H1 (cell line): Measurements from ENCODE around the gene WDR33. TPM values are rescaled to one million over a fixed set of nuclear protein-coding genes. Genes with fewer than 3 reads are reported as not detected.

ENCODE experiments used
- CTCF ChIA-PET: fragments of 300-600 bp; sonication (Branson Sonifier 250); formaldehyde crosslinking; loops from one replicate; lab custom pipeline; 2021; ENCODE audit not compliant: partially characterized antibody; lab: Charles Lee
- POLR2A ChIA-PET: fragments of 300-600 bp; sonication (Branson Sonifier 250); formaldehyde crosslinking; loops from one replicate; lab custom pipeline; 2021; ENCODE audit warnings: inconsistent platforms; ENCODE audit not compliant: partially characterized antibody; lab: Charles Lee
- DNase-seq, 2 experiments: peaks; one replicate each; pipeline versions ENCODE4 v3.0.0 to v3.0.0-alpha.2; 2010 to 2022; ENCODE audit warnings: low spot score in 2 of 2, low read depth in 1 of 2, mixed read lengths in 1 of 2
- FAIRE-seq: peaks from 2 replicates; lab custom pipeline; 2011; peaks lifted over from hg19 to GRCh38; lab: Jason Lieb, UNC
- H2AFZ ChIP-seq: 2 replicates; pipeline ENCODE4 v1.8.1; 2012; ENCODE audit warnings: low read length, inconsistent platforms
- H2AK5ac ChIP-seq: 2 replicates; pipeline ENCODE4 v1.6.1; 2013; ENCODE audit warnings: low read depth, low read length
- H2BK120ac ChIP-seq: replicated peaks from 2 replicates; pipeline ENCODE3; 2013; ENCODE audit warnings: low read depth, low read length, inconsistent platforms
- H2BK12ac ChIP-seq: 2 replicates; pipeline ENCODE4 v1.6.1; 2013; ENCODE audit warnings: low read depth, low read length
- H2BK15ac ChIP-seq: 2 replicates; pipeline ENCODE4 v1.6.1; 2013; ENCODE audit warnings: low read length
- H2BK20ac ChIP-seq: 2 replicates; pipeline ENCODE4 v1.6.1; 2013; ENCODE audit warnings: low read length
- H2BK5ac ChIP-seq: 2 replicates; pipeline ENCODE4 v1.6.1; 2013; ENCODE audit warnings: low read depth, low read length
- H3K14ac ChIP-seq: 2 replicates; pipeline ENCODE4 v1.6.1; 2013; ENCODE audit warnings: inconsistent platforms; ENCODE audit not compliant: insufficient read length
- H3K18ac ChIP-seq: 2 replicates; pipeline ENCODE4 v1.6.1; 2013; ENCODE audit warnings: low read length; ENCODE audit errors: extremely low read depth
- H3K23ac ChIP-seq: 2 replicates; pipeline ENCODE4 v1.6.1; 2013; ENCODE audit warnings: inconsistent platforms; ENCODE audit not compliant: insufficient read length
- H3K23me2 ChIP-seq: 2 replicates; pipeline ENCODE4 v1.6.1; 2013; ENCODE audit warnings: low read depth, low read length
- H3K27ac ChIP-seq: 2 replicates; pipeline ENCODE4 v1.6.1; 2011; ENCODE audit warnings: low read depth, low read length, inconsistent platforms
- H3K27me3 ChIP-seq, 4 experiments: replicated peaks in 1 of 4; 1 replicate in 1 of 4; 2 replicates in 3 of 4; pipeline versions ENCODE4 v1.6.1 to v1.8.1; 2011 to 2013; ENCODE audit warnings: low read length in 3 of 4, mild to moderate bottlenecking in 3 of 4, inconsistent platforms in 2 of 4, mixed read lengths in 2 of 4, moderate library complexity in 1 of 4; ENCODE audit not compliant: control insufficient read depth in 3 of 4, insufficient read depth in 3 of 4; ENCODE audit errors: extremely low read depth in 1 of 4
- H3K36me3 ChIP-seq, 4 experiments: 2 replicates each; pipeline versions ENCODE4 v1.6.1 to v1.8.1; 2011 to 2013; ENCODE audit warnings: mild to moderate bottlenecking in 4 of 4, low read length in 3 of 4, moderate library complexity in 2 of 4, control low read depth in 1 of 4, inconsistent platforms in 1 of 4; ENCODE audit not compliant: insufficient read depth in 4 of 4, control insufficient read depth in 2 of 4
- H3K4ac ChIP-seq: replicated peaks from 2 replicates; pipeline ENCODE3; 2013; ENCODE audit warnings: low read length, low read depth, mixed read lengths, inconsistent platforms; ENCODE audit not compliant: insufficient read length
- H3K4me1 ChIP-seq, 4 experiments: replicated peaks in 1 of 4; 1 replicate in 1 of 4; 2 replicates in 3 of 4; pipeline versions ENCODE4 v1.6.1 to v1.8.1; 2011 to 2013; ENCODE audit warnings: low read length in 3 of 4, inconsistent platforms in 2 of 4, mixed read lengths in 1 of 4; ENCODE audit not compliant: insufficient read depth in 4 of 4, control insufficient read depth in 3 of 4
- H3K4me2 ChIP-seq, 2 experiments: 2 replicates each; pipeline versions ENCODE4 v1.6.1 to v1.8.1; 2011 to 2013; ENCODE audit warnings: low read depth in 2 of 2, low read length in 2 of 2, control low read depth in 1 of 2, inconsistent platforms in 1 of 2, mild to moderate bottlenecking in 1 of 2; ENCODE audit not compliant: insufficient read depth in 1 of 2
- H3K4me3 ChIP-seq, 4 experiments: fragments of 200-600, 300-600 bp in 1 of 4; sonication (generic), shearing (Covaris generic), sonication (Bioruptor Twin) in 1 of 4; 2 replicates each; pipeline versions ENCODE4 v1.5.1 to v1.8.1; 2011 to 2016; ENCODE audit warnings: low read length in 4 of 4, low read depth in 3 of 4, control low read depth in 2 of 4, inconsistent platforms in 2 of 4, mild to moderate bottlenecking in 2 of 4, mixed read lengths in 1 of 4, moderate library complexity in 1 of 4; ENCODE audit not compliant: insufficient read depth in 2 of 4; ENCODE audit errors: extremely low read depth in 1 of 4
- H3K56ac ChIP-seq: replicated peaks from 2 replicates; pipeline ENCODE3; 2013; ENCODE audit warnings: low read depth, mild to moderate bottlenecking, mixed read lengths, low read length, inconsistent platforms; ENCODE audit not compliant: insufficient read length
- H3K79me1 ChIP-seq: 2 replicates; pipeline ENCODE4 v1.6.1; 2013; ENCODE audit warnings: low read depth, low read length, control low read depth
- H3K79me2 ChIP-seq, 2 experiments: 2 replicates each; pipeline versions ENCODE4 v1.6.1 to v1.8.1; 2012 to 2013; ENCODE audit warnings: low read length in 2 of 2, mild to moderate bottlenecking in 2 of 2, inconsistent platforms in 1 of 2; ENCODE audit not compliant: insufficient read depth in 2 of 2, control insufficient read depth in 1 of 2
- H3K9ac ChIP-seq, 4 experiments: replicated peaks in 1 of 4; 1 replicate in 1 of 4; 2 replicates in 3 of 4; pipeline versions ENCODE4 v1.6.1 to v1.8.1; 2011 to 2013; ENCODE audit warnings: low read depth in 3 of 4, low read length in 3 of 4, control low read depth in 2 of 4, mild to moderate bottlenecking in 2 of 4, moderate library complexity in 2 of 4, inconsistent platforms in 1 of 4; ENCODE audit errors: extremely low read depth in 1 of 4
- H3K9me3 ChIP-seq, 2 experiments: 2 replicates each; pipeline versions ENCODE4 v1.6.1 to v1.8.1; 2012 to 2013; ENCODE audit warnings: mild to moderate bottlenecking in 2 of 2, moderate library complexity in 2 of 2, control low read depth in 1 of 2, inconsistent platforms in 1 of 2, low read depth in 1 of 2, low read length in 1 of 2, mixed read lengths in 1 of 2; ENCODE audit not compliant: insufficient read depth in 2 of 2
- H4K20me1 ChIP-seq, 2 experiments: replicated peaks in 1 of 2; 2 replicates each; pipeline versions ENCODE3 to v1.8.1; 2011 to 2013; ENCODE audit warnings: inconsistent platforms in 2 of 2, low read length in 2 of 2, mild to moderate bottlenecking in 1 of 2; ENCODE audit not compliant: insufficient read depth in 2 of 2, control insufficient read depth in 1 of 2
- H4K5ac ChIP-seq: 2 replicates; pipeline ENCODE4 v1.6.1; 2013; ENCODE audit warnings: low read length, low read depth, mixed read lengths, inconsistent platforms; ENCODE audit not compliant: insufficient read length
- H4K8ac ChIP-seq: 2 replicates; pipeline ENCODE4 v1.8.0; 2013; ENCODE audit warnings: mild to moderate bottlenecking, moderate library complexity, low read length, inconsistent platforms; ENCODE audit not compliant: insufficient read depth; ENCODE audit errors: extremely low read depth
- H4K91ac ChIP-seq: replicated peaks from 2 replicates; pipeline ENCODE3; 2013; ENCODE audit warnings: low read length, mixed read lengths, inconsistent platforms; ENCODE audit not compliant: insufficient read length
- BACH1 ChIP-seq: IDR thresholded peaks from 2 replicates; pipeline ENCODE4 v1.6.1; 2012; ENCODE audit warnings: low read length, improper control_type of control experiment
- CHD1 ChIP-seq: IDR thresholded peaks from 2 replicates; pipeline ENCODE4 v1.6.1; 2012; ENCODE audit warnings: low read depth, low read length, improper control_type of control experiment
- POLR2AphosphoS5 ChIP-seq: IDR thresholded peaks from 2 replicates; pipeline ENCODE4 v1.6.1; 2011; ENCODE audit warnings: low read depth, low read length
- TAF7 ChIP-seq: optimal IDR thresholded peaks from 2 replicates; pipeline ENCODE3; 2011; ENCODE audit warnings: low read depth, mild to moderate bottlenecking, inconsistent platforms, low read length, moderate library complexity, borderline replicate concordance
- WGBS, 2 experiments: shearing (Covaris generic) in 1 of 2; methylation state at CpG; one replicate each; pipeline versions ENCODE4 v1.1.6 to v1.1.7; 2013 to 2015; ENCODE audit warnings: low lambda C conversion rate in 2 of 2, mixed read lengths in 2 of 2, inconsistent platforms in 1 of 2, low coverage in 1 of 2, missing lambda C conversion rate in 1 of 2; ENCODE audit not compliant: insufficient replicate concordance in 2 of 2, insufficient coverage in 1 of 2, insufficient read length in 1 of 2; ENCODE audit errors: extremely low coverage in 1 of 2, missing lambda C conversion rate in 1 of 2; 5-methylcytosine and 5-hydroxymethylcytosine counted together
- polyA plus RNA-seq, 7 experiments: library from polyadenylated mRNA; depleted of rRNA in 3 of 7; stranded (reverse) in 5 of 7; unstranded in 2 of 7; fragments of >200 nt in 5 of 7; fragments of 200-250 nt in 2 of 7; gene quantifications; 1 replicate in 5 of 7; 2 replicates in 1 of 7; 4 replicates in 1 of 7; pipeline versions ENCODE4 v1.2.1 to v1.2.3, GENCODE V29; 2011 to 2013; ENCODE audit warnings: missing spikeins in 2 of 7, mixed read lengths in 2 of 7
- total RNA-seq: library from RNA; stranded (reverse); fragmentation: NEBNext Ultra II Directional; extraction: Animal tissue kit (Norgen Biotek cat#: 25700); gene quantifications from 2 replicates; pipeline ENCODE4 v1.2.1, GENCODE V29; 2021

Gene WDR33
- total and polyA plus RNA-seq, 2 of the 8 experiments (the other 6 are each of a cell fraction or from before 2014, with no cell fraction given), result 18.1 to 82.7 TPM

DNA sequence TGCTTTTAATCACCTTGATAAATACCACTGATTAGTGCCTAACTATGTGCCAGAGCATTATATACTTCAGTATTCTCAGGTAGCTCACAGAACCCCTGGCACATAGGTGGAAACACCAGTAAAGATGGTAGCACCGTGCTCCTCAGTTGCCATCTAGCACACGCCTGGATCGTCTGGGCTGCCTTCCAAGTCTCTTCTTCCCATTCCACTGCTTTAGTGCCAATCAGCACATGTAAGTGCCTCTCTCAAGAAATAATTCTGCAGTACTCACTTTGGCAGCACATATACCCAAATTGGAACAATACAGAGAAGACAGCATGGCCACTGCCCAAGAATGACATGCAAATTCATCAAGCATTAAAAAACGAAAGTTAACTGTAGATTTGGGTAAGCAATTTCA, 34.0 kb upstream of the WDR33 start:
- no peak overlapping the region for H3K18ac ChIP-seq
- ChIA-PET POLR2A (interaction anchor here (0.7 to 1.7 kb wide), 2 partner anchors 13 to 15 kb away, joined by 3 to 5 read pairs; partner anchors contain the start of gene POLR2D), CTCF (interaction anchor here (0.6 to 1.1 kb wide), 4 partner anchors 8 to 194 kb away, joined by 3 to 5 read pairs (median 3); no protein-coding TSS in a partner anchor)
- TF ChIP-seq POLR2AphosphoS5 (no peak), BACH1 (no peak), CHD1 (no peak), TAF7 (no peak)

More for the DNA sequence above, 34.0 kb upstream of the WDR33 start:
- H4K91ac ChIP-seq, result no peak overlapping the region
- no peak overlapping the region for H2BK20ac ChIP-seq
- no peaks in the 10 kb centered on the region; a peak in 1 of 7 replicates for H3K4me1 ChIP-seq
- H3K27me3 ChIP-seq, result no peaks in the 10 kb centered on the region
- no peak overlapping the region for H2BK12ac ChIP-seq
- no peak overlapping the region for H2AK5ac ChIP-seq
- no peak overlapping the region for H3K14ac ChIP-seq
- no peaks in the 10 kb centered on the region; a peak in 1 of 4 replicates for H3K79me2 ChIP-seq
- no peak overlapping the region for H2BK120ac ChIP-seq
- peaks cover 4 to 49% (median 29%) of the 10 kb centered on the region in 4 experiments for H3K36me3 ChIP-seq
- H3K4me3 ChIP-seq, result no peak overlapping the region
- no peaks in the 10 kb centered on the region; the same call in 1 of the 2 replicates for H3K79me1 ChIP-seq
- H4K8ac ChIP-seq, result no peak overlapping the region
- 89% methylated on average over 4 of the region's 4 CpGs; no CpG with 5 or more reads in 1 of the 2 experiments for WGBS, 2 experiments
- H3K4ac ChIP-seq, result no peak overlapping the region
- H3K23me2 ChIP-seq, result no peaks in the 10 kb centered on the region
- H4K5ac ChIP-seq, result no peak overlapping the region
- H3K27ac ChIP-seq, result no peak overlapping the region
- FAIRE-seq (no peak), DNase-seq (no peak)
- H2AFZ ChIP-seq, result no peak overlapping the region
- no peak overlapping the region for H3K56ac ChIP-seq
- H3K4me2 ChIP-seq, result no peak overlapping the region
- no peaks in the 10 kb centered on the region; a peak in 1 of 4 replicates for H3K9me3 ChIP-seq
- H2BK15ac ChIP-seq, result no peak overlapping the region
- no peak overlapping the region for H2BK5ac ChIP-seq
- no peak overlapping the region for H3K23ac ChIP-seq
- peaks cover 3 to 6% of the 10 kb centered on the region in 2 experiments for H4K20me1 ChIP-seq
- no peak overlapping the region for H3K9ac ChIP-seq
